AG04449 (cell line): ENCODE data around the gene CCR5.

Experiments used
- CTCF ChIA-PET: fragments of 350-600 bp; formaldehyde crosslinking; extraction: SDS; loops from one replicate; lab custom pipeline; 2021; ENCODE audit warnings: antibody characterized with exemption; lab: Yijun Ruan, JAX
- POLR2A ChIA-PET: fragments of 400-600, 350-600 bp; formaldehyde crosslinking; extraction: SDS; loops from one replicate; lab custom pipeline; 2020; ENCODE audit warnings: antibody characterized with exemption, inconsistent platforms; lab: Yijun Ruan, JAX
- DNase-seq: peaks from one replicate; pipeline ENCODE4 v3.0.0-alpha.2; 2010; ENCODE audit warnings: low read depth, low spot score
- H3K4me3 ChIP-seq: 2 replicates; pipeline ENCODE4 v1.5.1; 2011; ENCODE audit warnings: low read depth, mild to moderate bottlenecking, control low read depth, low read length
- CTCF ChIP-seq: IDR thresholded peaks from one replicate; pipeline ENCODE4 v1.5.1; 2011; ENCODE audit warnings: mild to moderate bottlenecking, moderate library complexity, low read length, control low read depth, inconsistent platforms; ENCODE audit not compliant: insufficient read depth; ENCODE audit errors: missing control alignments

Gene CCR5

GRCh38 chr3:46407970-46408369, 37.2 kb downstream of the CCR5 start:
- ChIA-PET POLR2A (no interaction called here), CTCF (no interaction called here)
- no peak for TF ChIP-seq CTCF
- no peak for DNase-seq
- no peak overlapping the region for H3K4me3 ChIP-seq

- TF ChIP-seq CTCF: no peak
- POLR2A ChIA-PET: no interaction called here
- H3K4me3 ChIP-seq: no peak overlapping the region
- CTCF ChIA-PET: no interaction called here
- DNase-seq: no peak
Measured at GRCh38 chr3:46408853-46409252, 38.1 kb downstream of the CCR5 start.

DNA sequence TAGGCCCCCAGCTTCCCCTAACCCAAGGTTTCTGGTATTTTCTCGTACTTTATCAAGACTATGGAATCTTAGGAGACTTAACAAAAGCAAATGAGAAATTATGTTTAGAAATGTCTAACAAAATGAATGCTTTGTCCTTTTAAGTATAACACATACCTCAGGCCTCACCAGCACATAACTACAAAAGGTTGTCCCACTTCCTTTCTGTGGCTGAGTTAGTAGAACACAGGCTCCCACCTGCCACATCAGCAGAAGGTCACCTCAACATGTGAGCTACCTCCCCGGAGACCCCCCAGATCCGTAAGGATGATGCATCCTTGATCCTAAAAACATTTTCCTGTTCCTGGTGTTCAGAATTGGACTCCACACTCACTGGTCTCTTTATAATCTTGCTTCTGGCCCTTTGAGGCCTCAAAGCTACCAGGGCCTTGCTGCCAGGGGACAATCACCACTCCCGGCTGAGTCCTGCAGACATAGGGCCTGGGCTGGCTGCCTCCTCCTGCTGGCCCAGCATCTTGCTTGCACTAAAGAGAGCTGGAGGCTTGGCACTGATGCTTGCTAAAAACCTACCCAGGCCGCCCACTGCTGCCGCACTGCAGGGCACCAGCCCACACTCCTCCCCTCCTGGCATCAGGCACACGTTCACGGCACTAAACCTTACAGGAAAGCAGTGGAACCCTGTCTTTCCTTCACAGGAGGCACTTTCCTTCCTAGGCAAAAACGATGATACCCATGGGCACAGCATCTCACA, 39.2 kb downstream of the CCR5 start:
- ChIA-PET POLR2A (no interaction called here), CTCF (no interaction called here)
- DNase-seq: no peak
- no peak for TF ChIP-seq CTCF
- H3K4me3 ChIP-seq: no peak overlapping the region

DNA sequence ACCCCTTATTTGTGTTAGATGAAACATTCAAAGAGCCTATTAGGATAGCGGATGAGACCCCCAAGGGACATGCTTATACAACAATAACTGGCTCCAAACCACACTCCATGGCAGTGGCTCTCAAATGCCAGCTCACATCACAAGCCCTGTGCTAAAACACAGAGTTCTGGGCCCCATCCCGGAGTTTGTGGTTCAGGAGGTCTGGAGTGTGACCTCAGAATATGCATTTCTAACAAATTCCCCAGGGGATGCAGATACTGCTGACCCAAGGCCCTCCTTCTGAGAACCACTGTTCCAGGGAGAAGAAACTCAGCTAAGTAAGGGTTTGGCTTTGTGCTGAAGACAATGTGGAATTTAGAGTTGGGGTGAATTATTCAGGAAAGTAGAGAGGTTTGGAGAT, 39.9 kb downstream of the CCR5 start:
- no peak overlapping the region for H3K4me3 ChIP-seq
- no peak for TF ChIP-seq CTCF
- DNase-seq: no peak
- ChIA-PET POLR2A (no interaction called here), CTCF (no interaction called here)

- CTCF ChIA-PET: no interaction called here
- POLR2A ChIA-PET: no interaction called here
Measured at GRCh38 chr3:46411271-46411670, 40.5 kb downstream of the CCR5 start.

More at GRCh38 chr3:46411271-46411670, 40.5 kb downstream of the CCR5 start:
- DNase-seq: no peak
- TF ChIP-seq CTCF: no peak
- no peak overlapping the region for H3K4me3 ChIP-seq
